Activated T-cell treated with anti-CD3 and anti-CD28 coated beads, Interleukin-2, amount 50 U/mL, for 72 hours (primary cell): Measurements from ENCODE around the gene KIAA2012. TPM values are rescaled to one million over a fixed set of nuclear protein-coding genes. Genes with fewer than 3 reads are reported as not detected.

Source experiments
- ATAC-seq, 2 donors: fragments of 150-1000 bp; cut with Tn5 transposase; replicated peaks in 1 of 2; 2 replicates each; pipeline ENCODE4 v1.10.0; 2021; ENCODE audit warnings: moderate library complexity in 2 of 2, mild to moderate bottlenecking in 1 of 2
- DNase-seq, 2 donors: peaks; one replicate each; pipeline ENCODE4 v3.0.0; 2021 to 2022; ENCODE audit warnings: mixed read lengths in 1 of 2
- H3K27ac Mint-ChIP-seq: one replicate; pipeline ENCODE4 v1.8.0; 2022; ENCODE audit warnings: mild to moderate bottlenecking, moderate library complexity, mixed read lengths
- H3K27me3 Mint-ChIP-seq: one replicate; pipeline ENCODE4 v1.8.0; 2022; ENCODE audit warnings: low read depth, mixed read lengths
- H3K36me3 Mint-ChIP-seq, 2 donors: one replicate each; pipeline ENCODE4 v1.8.0; 2022; ENCODE audit warnings: mixed read lengths in 2 of 2, mild to moderate bottlenecking in 1 of 2; ENCODE audit not compliant: insufficient read depth in 2 of 2
- H3K4me1 Mint-ChIP-seq: one replicate; pipeline ENCODE4 v1.8.0; 2022; ENCODE audit warnings: low read depth, mixed read lengths
- H3K4me3 Mint-ChIP-seq, 2 donors: one replicate each; pipeline ENCODE4 v1.8.0; 2022; ENCODE audit warnings: mild to moderate bottlenecking in 2 of 2, mixed read lengths in 2 of 2, moderate library complexity in 2 of 2
- H3K9me3 Mint-ChIP-seq, 2 donors: one replicate each; pipeline ENCODE4 v1.8.0; 2022; ENCODE audit warnings: mixed read lengths in 2 of 2
- total RNA-seq, 2 donors: library from RNA; stranded (reverse); gene quantifications; one replicate each; pipeline ENCODE4 v1.2.3, GENCODE V29; 2022

The KIAA2012 gene
- total RNA-seq, 2 donors from 2014 or later = not detected

GRCh38 chr2:202035941-202036372 lies 37.1 kb upstream of the KIAA2012 start:
- ATAC-seq (no peak), DNase-seq (no peak)
- Mint-ChIP-seq H3K36me3 (no peaks in the 10 kb centered on the region), H3K4me3 (no peak overlapping the region), H3K4me1 (peaks cover 11% of the 10 kb centered on the region), H3K9me3 (no peaks in the 10 kb centered on the region), H3K27ac (no peak overlapping the region), H3K27me3 (peaks cover 35% of the 10 kb centered on the region)

- ATAC-seq (no peak), DNase-seq (no peak)
- peaks cover 10% of the 10 kb centered on the region for H3K4me1 Mint-ChIP-seq
- H3K36me3 Mint-ChIP-seq = no peaks in the 10 kb centered on the region
- H3K9me3 Mint-ChIP-seq = no peaks in the 10 kb centered on the region
- H3K4me3 Mint-ChIP-seq = no peak overlapping the region
- H3K27ac Mint-ChIP-seq = no peak overlapping the region
- H3K27me3 Mint-ChIP-seq = peaks cover 37% of the 10 kb centered on the region
Measured at GRCh38 chr2:202036601-202037037, 36.4 kb upstream of the KIAA2012 start.

GRCh38 chr2:202037086-202037485 lies 36.0 kb upstream of the KIAA2012 start:
- peaks cover 5% of the 10 kb centered on the region for H3K4me1 Mint-ChIP-seq
- no peaks in the 10 kb centered on the region for H3K36me3 Mint-ChIP-seq
- ATAC-seq = no peak
- H3K27ac Mint-ChIP-seq = no peak overlapping the region
- H3K27me3 Mint-ChIP-seq = peaks cover 34% of the 10 kb centered on the region
- no peaks in the 10 kb centered on the region for H3K9me3 Mint-ChIP-seq
- no peak overlapping the region for H3K4me3 Mint-ChIP-seq
- DNase-seq = no peak

- no peak overlapping the region for H3K27ac Mint-ChIP-seq
- ATAC-seq = no peak
- no peaks in the 10 kb centered on the region for H3K36me3 Mint-ChIP-seq
- no peak for DNase-seq
- H3K4me3 Mint-ChIP-seq = no peak overlapping the region
- peaks cover 28% of the 10 kb centered on the region for H3K27me3 Mint-ChIP-seq
- no peaks in the 10 kb centered on the region for H3K4me1 Mint-ChIP-seq
- H3K9me3 Mint-ChIP-seq = no peaks in the 10 kb centered on the region
Measured at GRCh38 chr2:202038471-202039277, 34.4 kb upstream of the KIAA2012 start.

- Mint-ChIP-seq H3K9me3 (no peaks in the 10 kb centered on the region), H3K36me3 (no peaks in the 10 kb centered on the region), H3K4me3 (no peak overlapping the region), H3K4me1 (no peaks in the 10 kb centered on the region), H3K27ac (no peak overlapping the region), H3K27me3 (peaks cover 28% of the 10 kb centered on the region)
- ATAC-seq (no peak), DNase-seq (no peak)
Measured at GRCh38 chr2:202039278-202040078, 33.6 kb upstream of the KIAA2012 start.

GRCh38 chr2:202040079-202040844 lies 32.8 kb upstream of the KIAA2012 start:
- no peaks in the 10 kb centered on the region for H3K9me3 Mint-ChIP-seq
- H3K27me3 Mint-ChIP-seq = peaks cover 28% of the 10 kb centered on the region

GRCh38 chr2:202042444-202042843 lies 30.6 kb upstream of the KIAA2012 start:
- H3K27me3 Mint-ChIP-seq = peaks cover 40% of the 10 kb centered on the region
- H3K36me3 Mint-ChIP-seq = no peaks in the 10 kb centered on the region
- no peak for DNase-seq
- ATAC-seq = no peak
- H3K27ac Mint-ChIP-seq = no peak overlapping the region
- no peak overlapping the region for H3K4me3 Mint-ChIP-seq
- H3K9me3 Mint-ChIP-seq = no peaks in the 10 kb centered on the region
- no peaks in the 10 kb centered on the region for H3K4me1 Mint-ChIP-seq

More at GRCh38 chr2:202040079-202040844, 32.8 kb upstream of the KIAA2012 start:
- no peak overlapping the region for H3K27ac Mint-ChIP-seq
- no peaks in the 10 kb centered on the region for H3K4me1 Mint-ChIP-seq
- ATAC-seq (no peak), DNase-seq (no peak)
- H3K4me3 Mint-ChIP-seq = no peak overlapping the region
- H3K36me3 Mint-ChIP-seq = no peaks in the 10 kb centered on the region

GRCh38 chr2:202043475-202043874 lies 29.6 kb upstream of the KIAA2012 start:
- DNase-seq (no peak), ATAC-seq (no peak)
- Mint-ChIP-seq H3K4me1 (no peaks in the 10 kb centered on the region), H3K27me3 (peaks cover 43% of the 10 kb centered on the region), H3K4me3 (no peak overlapping the region), H3K9me3 (no peaks in the 10 kb centered on the region), H3K27ac (no peak overlapping the region), H3K36me3 (no peaks in the 10 kb centered on the region)

GRCh38 chr2:202044777-202045176 lies 28.3 kb upstream of the KIAA2012 start:
- Mint-ChIP-seq H3K9me3 (no peaks in the 10 kb centered on the region), H3K36me3 (no peaks in the 10 kb centered on the region), H3K27ac (no peak overlapping the region), H3K27me3 (peaks cover 44% of the 10 kb centered on the region), H3K4me3 (no peak overlapping the region), H3K4me1 (no peaks in the 10 kb centered on the region)
- ATAC-seq = no peak
- no peak for DNase-seq

- Mint-ChIP-seq H3K4me1 (no peaks in the 10 kb centered on the region), H3K36me3 (no peaks in the 10 kb centered on the region), H3K4me3 (no peak overlapping the region), H3K9me3 (no peaks in the 10 kb centered on the region), H3K27ac (no peak overlapping the region), H3K27me3 (peaks cover 34% of the 10 kb centered on the region)
- ATAC-seq (no peak), DNase-seq (no peak)
Measured at GRCh38 chr2:202046572-202046971, 26.5 kb upstream of the KIAA2012 start.

GRCh38 chr2:202049092-202049728 lies 23.8 kb upstream of the KIAA2012 start:
- Mint-ChIP-seq H3K27ac (no peak overlapping the region), H3K36me3 (no peaks in the 10 kb centered on the region), H3K27me3 (peaks cover 42% of the 10 kb centered on the region), H3K4me3 (no peak overlapping the region), H3K4me1 (no peaks in the 10 kb centered on the region), H3K9me3 (no peaks in the 10 kb centered on the region)
- DNase-seq = no peak
- no peak for ATAC-seq

GRCh38 chr2:202049840-202050239 lies 23.2 kb upstream of the KIAA2012 start:
- ATAC-seq (no peak), DNase-seq (no peak)
- Mint-ChIP-seq H3K9me3 (no peaks in the 10 kb centered on the region), H3K27ac (no peak overlapping the region), H3K4me1 (no peaks in the 10 kb centered on the region), H3K27me3 (peaks cover 48% of the 10 kb centered on the region), H3K4me3 (no peak overlapping the region), H3K36me3 (no peaks in the 10 kb centered on the region)
